Activated CD4-positive, alpha-beta T cell treated with anti-CD3 and anti-CD28 coated beads for 24 hours (primary cell): ENCODE results near the gene C9orf50.

ENCODE experiments used
- DNase-seq, 2 donors: peaks; one replicate each; pipeline ENCODE4 v3.0.0-alpha.2; 2020; ENCODE audit warnings: low read depth in 2 of 2

Gene C9orf50

DNA sequence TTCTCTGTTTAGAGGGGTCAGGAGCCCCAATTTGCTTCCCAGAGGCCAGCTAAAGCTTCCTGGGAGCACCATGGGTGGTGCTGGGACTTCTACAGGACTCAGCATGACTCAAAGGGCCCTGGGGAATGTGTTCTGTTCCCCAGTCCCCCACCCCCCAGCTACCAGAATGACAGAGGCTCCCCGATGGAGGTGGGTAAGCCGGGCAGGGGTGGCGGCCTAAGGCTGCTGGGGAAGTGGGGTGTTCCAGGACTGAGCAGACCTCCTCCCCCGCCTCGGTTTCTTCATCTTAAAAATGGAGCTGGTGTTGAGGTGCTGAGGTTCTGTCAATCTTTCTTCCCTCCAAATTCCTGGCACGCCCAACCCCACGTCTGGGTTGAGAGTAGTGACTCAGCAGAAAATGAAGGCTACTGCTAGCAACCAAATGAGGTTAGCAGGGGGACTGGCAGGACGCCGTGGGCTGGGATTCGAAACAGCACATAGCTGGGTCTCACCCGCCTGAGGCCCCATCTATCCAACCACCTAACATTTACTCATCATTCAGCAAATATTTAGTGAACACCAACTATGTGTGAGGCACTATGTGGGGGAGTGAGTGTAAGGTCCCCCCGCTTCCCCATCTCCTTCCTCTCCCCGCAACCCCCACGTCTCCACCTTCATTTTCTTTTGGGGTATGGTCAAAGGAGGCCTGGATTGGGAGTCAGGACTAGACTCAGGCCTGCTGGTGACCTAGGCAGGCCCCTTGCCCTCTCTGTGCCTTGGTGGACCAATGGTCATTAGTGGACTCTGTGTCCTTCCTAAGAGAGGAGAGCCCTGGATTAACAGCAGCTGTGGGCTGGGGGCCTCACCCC is 50.2 kb downstream of the C9orf50 start:
- DNase-seq = no peak

DNA sequence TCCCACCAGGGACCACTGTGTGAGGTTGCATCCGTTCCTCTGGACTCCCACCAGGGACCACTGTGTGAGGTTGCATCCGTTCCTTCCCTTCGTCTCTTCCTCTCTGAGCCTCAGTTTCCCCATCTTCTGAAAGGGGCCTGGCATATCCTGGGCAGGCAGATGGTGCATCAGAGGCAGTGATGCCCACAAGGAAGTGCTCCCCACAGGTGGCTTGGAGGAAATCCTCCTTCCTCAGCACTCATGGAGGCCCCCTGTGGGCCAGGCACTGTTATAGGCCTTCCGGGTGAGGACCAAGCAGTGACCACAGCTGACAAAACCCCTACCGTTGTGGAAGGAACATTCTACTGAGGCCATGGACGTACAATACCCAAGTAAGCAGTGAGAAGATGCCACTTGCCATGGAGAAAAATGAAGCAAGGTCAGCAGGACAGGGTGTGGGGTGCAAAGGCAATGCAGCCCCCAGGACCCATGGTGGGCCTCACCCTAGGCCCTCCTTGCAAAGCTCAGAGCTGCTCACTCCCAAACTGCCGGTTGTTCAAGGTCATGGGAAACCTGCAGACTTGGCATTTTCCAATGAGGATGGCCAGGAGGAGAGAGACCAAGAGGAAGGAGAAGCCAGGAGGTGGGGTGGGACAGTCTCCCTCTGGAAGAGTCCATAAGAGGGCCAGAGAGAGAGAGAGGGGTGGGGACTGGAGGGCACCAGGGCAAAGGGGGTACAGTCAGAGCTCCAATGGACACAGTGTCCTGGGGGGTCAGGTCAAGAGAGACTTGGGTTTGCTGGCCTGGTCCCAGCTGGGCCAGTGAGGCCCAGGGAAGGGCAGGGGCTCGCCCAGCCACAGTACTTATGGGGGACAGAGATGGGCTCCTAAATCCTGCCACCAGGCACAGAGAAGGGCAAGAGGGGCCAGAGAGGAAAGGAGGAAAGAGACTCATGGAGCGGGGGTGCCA is 51.1 kb downstream of the C9orf50 start:
- no peak for DNase-seq

DNA sequence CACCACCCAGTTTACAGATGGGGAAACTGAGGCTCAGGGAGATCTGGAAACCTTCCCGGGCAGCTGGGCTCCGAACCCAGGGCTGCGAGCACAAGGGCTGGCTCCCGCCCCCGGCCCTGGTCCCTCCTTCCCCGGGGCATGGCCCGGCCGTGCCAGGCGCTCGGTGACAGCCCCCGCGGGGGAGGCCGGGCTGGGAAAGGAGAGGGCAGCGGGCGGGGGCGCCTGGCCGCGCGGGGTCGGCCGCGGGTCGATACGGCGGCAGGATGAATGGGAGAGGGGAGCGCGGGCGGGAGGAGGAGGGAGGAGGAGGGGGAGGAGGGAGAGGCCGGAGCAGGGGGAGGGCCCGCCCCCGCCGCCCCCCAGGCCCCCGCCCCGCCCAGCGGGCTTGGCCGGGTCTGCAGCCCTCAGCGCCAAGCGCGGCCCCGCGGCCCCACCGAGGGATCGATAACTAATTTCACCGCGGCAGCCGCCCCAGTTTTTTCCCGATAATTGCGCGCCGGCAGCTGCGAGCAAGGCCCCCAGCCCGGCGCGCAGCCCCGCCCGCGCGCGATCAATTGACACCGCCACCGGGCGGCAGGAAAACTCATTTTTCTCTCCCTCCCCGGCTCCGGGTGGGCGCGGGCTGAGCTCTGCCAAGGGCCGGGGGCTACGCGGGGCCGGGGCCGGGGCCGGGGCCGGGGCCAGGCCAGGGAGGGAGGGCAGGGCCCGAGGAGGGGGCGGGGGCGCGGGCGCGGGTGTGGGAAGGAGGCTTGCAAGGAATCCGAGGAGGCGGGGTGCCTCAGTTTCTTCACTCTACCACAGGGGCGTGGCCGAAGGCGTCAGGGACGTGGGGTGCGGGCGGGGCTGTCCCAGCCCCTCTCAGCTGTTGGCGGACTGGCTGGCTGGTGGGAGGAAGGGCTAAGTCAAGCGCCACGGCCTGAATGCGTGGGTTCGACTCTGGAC is 52.1 kb downstream of the C9orf50 start:
- no peak for DNase-seq

DNA sequence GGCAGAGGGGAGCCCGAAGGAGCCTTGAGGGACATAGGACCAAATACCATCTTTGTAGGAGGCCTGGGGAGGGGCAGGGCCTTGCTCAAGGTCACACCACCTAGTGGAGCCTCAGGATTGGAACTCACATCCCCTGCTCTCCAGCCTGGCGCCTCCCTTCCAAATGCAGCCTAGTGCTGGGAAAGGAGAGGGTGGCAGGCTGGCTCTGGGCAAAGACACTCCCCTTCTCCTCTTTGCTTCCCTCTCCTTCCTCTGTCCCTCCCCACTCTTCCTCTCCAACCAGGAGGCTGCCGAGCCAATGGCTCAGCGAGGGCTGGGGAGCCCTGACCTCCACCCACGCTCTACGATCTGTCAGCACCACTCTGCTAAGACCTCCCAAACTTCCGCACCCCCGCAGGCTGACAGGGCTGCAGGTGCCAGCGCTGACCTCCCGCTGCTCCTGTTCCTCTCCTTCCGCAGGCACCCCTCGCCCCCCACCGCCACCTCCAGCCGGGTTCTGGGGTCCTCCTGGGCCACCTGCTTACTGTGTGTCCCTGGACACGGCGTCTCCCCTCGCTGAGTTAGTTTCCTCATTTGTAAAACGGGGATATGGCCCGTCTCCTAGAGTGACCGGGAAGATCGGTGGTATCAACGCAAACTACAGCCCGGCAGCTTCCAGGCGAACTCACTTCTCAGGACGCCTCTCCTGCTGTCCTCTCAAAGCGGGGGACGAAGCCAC is 52.9 kb downstream of the C9orf50 start:
- DNase-seq = no peak

DNA sequence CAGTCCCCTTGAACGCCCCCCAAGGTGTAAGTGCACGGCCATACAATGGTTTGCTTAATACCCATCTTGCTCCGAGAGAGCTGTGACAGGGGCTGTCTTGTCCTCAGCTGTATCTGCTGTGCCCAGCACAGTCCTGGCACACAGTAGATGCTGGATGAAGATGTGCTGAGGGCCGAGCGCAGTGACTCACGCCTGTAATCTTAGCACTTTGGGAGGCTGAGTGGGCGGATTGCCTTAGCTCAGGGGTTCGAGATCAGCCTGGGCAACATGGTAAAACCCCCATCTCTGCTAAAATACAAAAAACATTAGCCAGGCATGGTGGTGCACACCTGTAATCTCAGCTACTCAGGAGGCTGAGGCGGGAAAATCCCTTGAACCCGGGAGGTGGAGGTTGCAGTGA is 53.6 kb downstream of the C9orf50 start:
- DNase-seq = no peak

DNA sequence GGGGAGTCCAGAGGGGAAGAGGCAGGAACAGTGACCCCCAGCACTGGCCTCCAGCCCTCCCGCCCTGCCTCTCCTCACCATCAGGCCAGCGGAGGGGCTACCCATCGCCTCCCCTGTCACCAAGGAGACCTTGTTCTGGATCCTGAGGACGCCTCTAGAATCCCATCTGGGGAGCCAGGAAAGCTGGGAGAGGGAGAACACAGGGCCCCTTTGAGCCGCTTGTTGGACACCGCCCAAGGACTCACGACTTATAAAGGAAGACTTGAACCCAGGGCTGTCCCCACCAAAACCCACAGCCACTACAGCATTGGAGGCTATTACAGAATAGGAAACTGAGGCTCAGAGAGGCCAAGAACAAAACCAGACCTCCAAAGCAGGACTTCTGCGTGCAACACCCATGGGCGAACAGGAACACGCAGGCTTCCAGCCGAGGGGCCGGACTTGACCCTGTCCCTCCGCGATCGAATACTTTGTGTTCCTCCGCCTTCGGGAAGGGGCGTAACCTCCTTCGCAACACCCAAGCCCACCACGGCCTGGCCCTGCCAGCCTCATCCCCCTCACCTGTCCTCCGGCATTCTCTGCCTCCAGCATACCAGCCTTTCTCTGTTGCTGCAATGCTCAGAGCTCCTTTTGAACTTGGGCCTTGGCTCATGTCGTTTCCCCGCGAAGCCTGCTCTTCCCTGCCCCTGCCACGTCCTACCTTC is 54.2 kb downstream of the C9orf50 start:
- DNase-seq = no peak

DNA sequence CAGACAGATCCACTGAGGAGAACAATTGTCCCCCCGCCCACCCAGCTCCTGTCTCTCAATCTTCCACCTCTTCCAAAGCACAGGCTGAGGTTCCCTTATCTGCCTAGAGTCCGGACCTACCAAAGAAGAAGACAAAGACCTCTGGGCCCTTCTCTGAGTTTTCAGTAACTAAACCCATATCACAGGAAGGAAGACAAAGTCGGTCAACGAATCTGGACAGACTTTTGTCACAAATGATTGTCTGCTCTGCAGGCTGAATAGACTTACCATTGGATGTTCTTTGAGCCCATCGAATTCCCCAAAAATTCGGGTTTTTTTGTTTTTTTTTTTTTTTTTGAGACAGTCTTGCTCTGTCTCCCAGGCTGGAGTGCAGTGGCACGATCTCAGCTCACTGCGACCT is 58.0 kb downstream of the C9orf50 start:
- no peak for DNase-seq

DNA sequence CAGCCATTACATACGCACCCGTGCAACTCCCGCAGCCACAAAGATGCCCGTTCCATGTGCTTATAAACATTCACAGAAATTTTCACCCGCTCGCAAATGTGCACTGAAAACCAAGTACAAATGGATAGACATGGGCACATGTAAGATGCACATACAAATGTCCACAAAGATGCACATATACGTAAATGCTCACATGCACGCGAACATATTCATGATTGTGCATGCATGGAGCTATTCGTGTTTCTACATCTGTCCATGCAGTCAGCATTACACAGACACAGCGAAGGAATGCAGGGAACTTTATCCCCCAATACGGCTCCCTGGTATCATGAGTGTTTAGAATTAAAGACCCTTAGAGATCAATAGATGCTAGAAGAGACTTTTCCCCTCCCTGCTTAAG is 58.4 kb downstream of the C9orf50 start:
- no peak for DNase-seq
